KMS-11 (cell line): Measurements from ENCODE around the gene NMBR.

Experiments
- H2AFZ ChIP-seq: fragments of 200-600 bp; sonication (generic); 2 replicates; pipeline ENCODE4 v1.6.1; 2016; ENCODE audit warnings: antibody characterized with exemption, mixed run types, low read depth
- H3K27ac ChIP-seq: fragments of 200-600 bp; sonication (generic); 2 replicates; pipeline ENCODE4 v1.6.1; 2016; ENCODE audit warnings: mild to moderate bottlenecking, mixed run types
- H3K27me3 ChIP-seq: fragments of 200-600 bp; sonication (generic); 2 replicates; pipeline ENCODE4 v1.6.1; 2017; ENCODE audit warnings: mild to moderate bottlenecking, low read depth, mixed run types, moderate library complexity; ENCODE audit not compliant: insufficient read depth
- H3K36me3 ChIP-seq: fragments of 200-600 bp; sonication (generic); 2 replicates; pipeline ENCODE4 v1.6.1; 2017; ENCODE audit warnings: mild to moderate bottlenecking, mixed run types; ENCODE audit not compliant: insufficient read depth
- H3K4me1 ChIP-seq: fragments of 200-600 bp; sonication (generic); 2 replicates; pipeline ENCODE4 v1.6.1; 2016; ENCODE audit warnings: mild to moderate bottlenecking, low read depth, mixed run types; ENCODE audit not compliant: poor library complexity, severe bottlenecking
- H3K4me2 ChIP-seq: fragments of 200-600 bp; sonication (generic); 2 replicates; pipeline ENCODE4 v1.7.0; 2016; ENCODE audit warnings: mild to moderate bottlenecking, mixed run types
- H3K4me3 ChIP-seq: fragments of 200-600 bp; sonication (generic); IDR thresholded peaks from 2 replicates; pipeline ENCODE4 v1.6.1; 2017; ENCODE audit warnings: low read depth, low read length, mixed read lengths; ENCODE audit not compliant: insufficient read depth
- H3K79me2 ChIP-seq: fragments of 200-600 bp; sonication (generic); 2 replicates; pipeline ENCODE4 v1.6.1; 2016; ENCODE audit warnings: low read depth, mixed run types; ENCODE audit not compliant: insufficient read depth
- H3K9ac ChIP-seq: fragments of 200-600 bp; sonication (generic); 2 replicates; pipeline ENCODE4 v1.6.1; 2016; ENCODE audit warnings: mild to moderate bottlenecking, mixed run types
- H4K20me1 ChIP-seq: fragments of 200-600 bp; sonication (generic); 2 replicates; pipeline ENCODE4 v1.6.1; 2016; ENCODE audit warnings: mild to moderate bottlenecking, mixed run types; ENCODE audit not compliant: insufficient read depth
- TF ChIP-seq, protein P1 (sequence below): fragments of 200-600 bp; sonication (generic); conservative IDR thresholded peaks from 2 replicates; pipeline ENCODE4 v1.6.1; 2017; ENCODE audit warnings: low read depth, mild to moderate bottlenecking, antibody characterized with exemption, low read length, moderate library complexity, mixed read lengths

The NMBR gene

DNA sequence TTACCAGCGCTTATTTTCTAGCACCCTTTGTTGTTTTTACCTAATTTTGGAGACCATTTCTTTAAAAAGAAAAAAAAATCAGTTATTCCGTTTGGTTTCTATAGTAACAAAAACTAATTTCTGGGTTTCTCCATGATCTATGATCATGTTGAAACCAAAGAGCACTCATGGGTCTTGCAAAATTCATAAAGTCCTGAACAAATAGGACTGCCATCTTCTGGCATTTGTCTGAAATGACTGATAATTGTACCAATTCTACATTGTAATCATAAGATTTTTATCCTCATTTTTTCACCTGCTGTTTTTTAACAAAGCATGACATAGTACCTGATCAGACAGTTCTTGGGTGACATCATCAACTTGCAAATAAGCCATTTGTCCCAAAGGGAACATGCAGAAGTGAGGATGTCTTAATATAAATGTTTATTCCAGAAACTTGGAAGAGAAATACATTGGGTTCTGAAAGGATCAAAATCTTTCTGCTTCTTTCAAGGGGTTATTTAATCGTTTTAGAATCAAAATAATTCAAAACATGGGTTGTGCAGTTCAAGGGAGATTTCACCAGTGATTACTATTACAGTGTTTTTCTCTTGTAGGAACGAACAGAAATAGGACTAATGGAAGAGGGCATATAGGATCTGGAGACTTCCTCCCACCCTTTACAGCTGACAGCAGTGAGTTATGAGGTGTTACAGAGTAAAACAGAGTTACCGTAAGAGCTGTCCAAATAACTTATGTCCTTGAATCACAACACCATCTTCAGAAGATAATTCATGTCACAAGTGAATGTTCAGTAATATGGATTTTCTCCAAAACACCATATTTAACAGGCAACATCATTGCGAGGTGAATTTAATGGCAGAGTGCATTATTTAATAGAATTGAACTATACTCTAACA, 101.3 kb downstream of the NMBR start:
- H4K20me1 ChIP-seq: no peaks in the 10 kb centered on the region
- H3K4me2 ChIP-seq: no peak overlapping the region
- H3K79me2 ChIP-seq: no peaks in the 10 kb centered on the region
- H3K9ac ChIP-seq: no peak overlapping the region
- H3K27ac ChIP-seq: no peak overlapping the region
- H2AFZ ChIP-seq: no peak overlapping the region
- no peak overlapping the region for H3K4me3 ChIP-seq
- no peaks in the 10 kb centered on the region for H3K36me3 ChIP-seq
- TF ChIP-seq, protein P1, sequence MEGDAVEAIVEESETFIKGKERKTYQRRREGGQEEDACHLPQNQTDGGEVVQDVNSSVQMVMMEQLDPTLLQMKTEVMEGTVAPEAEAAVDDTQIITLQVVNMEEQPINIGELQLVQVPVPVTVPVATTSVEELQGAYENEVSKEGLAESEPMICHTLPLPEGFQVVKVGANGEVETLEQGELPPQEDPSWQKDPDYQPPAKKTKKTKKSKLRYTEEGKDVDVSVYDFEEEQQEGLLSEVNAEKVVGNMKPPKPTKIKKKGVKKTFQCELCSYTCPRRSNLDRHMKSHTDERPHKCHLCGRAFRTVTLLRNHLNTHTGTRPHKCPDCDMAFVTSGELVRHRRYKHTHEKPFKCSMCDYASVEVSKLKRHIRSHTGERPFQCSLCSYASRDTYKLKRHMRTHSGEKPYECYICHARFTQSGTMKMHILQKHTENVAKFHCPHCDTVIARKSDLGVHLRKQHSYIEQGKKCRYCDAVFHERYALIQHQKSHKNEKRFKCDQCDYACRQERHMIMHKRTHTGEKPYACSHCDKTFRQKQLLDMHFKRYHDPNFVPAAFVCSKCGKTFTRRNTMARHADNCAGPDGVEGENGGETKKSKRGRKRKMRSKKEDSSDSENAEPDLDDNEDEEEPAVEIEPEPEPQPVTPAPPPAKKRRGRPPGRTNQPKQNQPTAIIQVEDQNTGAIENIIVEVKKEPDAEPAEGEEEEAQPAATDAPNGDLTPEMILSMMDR: no peak
- H3K27me3 ChIP-seq: no peaks in the 10 kb centered on the region
- H3K4me1 ChIP-seq: no peaks in the 10 kb centered on the region

- Histone ChIP-seq H3K79me2 (no peaks in the 10 kb centered on the region), H3K4me3 (no peak overlapping the region), H3K4me2 (no peak overlapping the region), H2AFZ (no peak overlapping the region), H3K4me1 (no peaks in the 10 kb centered on the region), H3K36me3 (no peaks in the 10 kb centered on the region), H4K20me1 (no peaks in the 10 kb centered on the region), H3K27ac (no peak overlapping the region), H3K27me3 (no peaks in the 10 kb centered on the region), H3K9ac (no peak overlapping the region)
- TF ChIP-seq, protein P1: no peak
Measured at GRCh38 chr6:142035890-142036289, 111.0 kb downstream of the NMBR start.

DNA sequence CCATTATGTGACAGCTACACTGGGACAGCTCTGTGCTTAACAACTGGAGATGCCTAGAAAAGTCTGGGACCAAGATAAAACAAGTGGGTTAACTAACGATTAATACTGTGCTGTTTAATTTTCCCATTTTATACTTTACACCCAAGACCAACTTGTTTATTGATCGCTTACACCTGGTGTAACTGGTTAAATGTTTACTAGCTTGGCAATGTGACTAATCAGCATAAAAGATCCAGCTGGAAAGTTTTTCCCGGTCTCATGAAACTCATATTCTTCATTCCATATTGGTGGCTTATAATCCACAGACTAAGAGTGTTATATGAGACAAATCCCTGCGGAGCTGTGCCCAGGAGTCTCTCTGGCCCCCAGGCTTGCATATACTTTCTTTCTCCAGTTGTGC, 115.9 kb downstream of the NMBR start:
- H3K9ac ChIP-seq: no peak overlapping the region
- TF ChIP-seq, protein P1: no peak
- no peak overlapping the region for H3K4me3 ChIP-seq
- H3K27me3 ChIP-seq: no peaks in the 10 kb centered on the region
- H3K27ac ChIP-seq: no peak overlapping the region
- no peaks in the 10 kb centered on the region for H3K4me1 ChIP-seq
- no peak overlapping the region for H3K4me2 ChIP-seq
- no peaks in the 10 kb centered on the region for H3K79me2 ChIP-seq
- no peaks in the 10 kb centered on the region for H3K36me3 ChIP-seq
- H2AFZ ChIP-seq: no peak overlapping the region
- H4K20me1 ChIP-seq: no peaks in the 10 kb centered on the region

- no peak overlapping the region for H3K9ac ChIP-seq
- no peaks in the 10 kb centered on the region for H4K20me1 ChIP-seq
- no peaks in the 10 kb centered on the region for H3K79me2 ChIP-seq
- H3K27me3 ChIP-seq: no peaks in the 10 kb centered on the region
- H2AFZ ChIP-seq: no peak overlapping the region
- H3K4me2 ChIP-seq: no peak overlapping the region
- no peak overlapping the region for H3K27ac ChIP-seq
- no peaks in the 10 kb centered on the region for H3K36me3 ChIP-seq
- no peaks in the 10 kb centered on the region for H3K4me1 ChIP-seq
- H3K4me3 ChIP-seq: no peak overlapping the region
- TF ChIP-seq, protein P1: no peak
Measured at GRCh38 chr6:142030115-142030619, 116.8 kb downstream of the NMBR start.
